K562 (cell line): ENCODE measurements around the gene TRABD2B. TPM values are rescaled to one million over a fixed set of nuclear protein-coding genes. Genes with fewer than 3 reads are reported as not detected.

ENCODE experiments used
- BDP1 ChIP-seq: IDR thresholded peaks from 3 replicates; pipeline ENCODE4 v1.6.1; 2011; ENCODE audit not compliant: insufficient read length, insufficient read depth
- CHD1 ChIP-seq: fragments of 200-600 bp; sonication (generic); IDR thresholded peaks from one replicate; pipeline ENCODE4 v1.6.1; 2012; ENCODE audit warnings: mild to moderate bottlenecking, moderate library complexity, low read length, inconsistent platforms
- HOMEZ ChIP-seq: fragments of 250-450 bp; sonication (Bioruptor Pico); IDR thresholded peaks from 2 replicates; pipeline ENCODE4 v1.4.0; 2020; ENCODE audit warnings: mild to moderate bottlenecking, moderate library complexity
- MBD1 ChIP-seq: fragments of 250-450 bp; sonication (Bioruptor Pico); IDR thresholded peaks from 2 replicates; pipeline ENCODE4 v1.8.0; 2022; ENCODE audit warnings: inconsistent platforms
- MCM2 ChIP-seq: fragments of 450-650 bp; IDR thresholded peaks from 2 replicates; pipeline ENCODE4 v1.6.1; 2017; ENCODE audit warnings: low read depth, mild to moderate bottlenecking
- PBX2 ChIP-seq, 2 experiments: IDR thresholded peaks in 1 of 2; conservative IDR thresholded peaks in 1 of 2; 2 replicates each; pipeline ENCODE4 v1.6.1; 2016; ENCODE audit warnings: low read depth in 2 of 2, mild to moderate bottlenecking in 1 of 2, missing compliant biosample characterization in 1 of 2, missing genetic modification characterization in 1 of 2, moderate library complexity in 1 of 2
- PPARD ChIP-seq: fragments of 250-450 bp; sonication (Bioruptor Pico); IDR thresholded peaks from 2 replicates; pipeline ENCODE4 v1.8.0; 2022; ENCODE audit warnings: inconsistent platforms, mild to moderate bottlenecking, moderate library complexity
- RBM39 ChIP-seq: fragments of 200-400 bp; formaldehyde crosslinking; optimal IDR thresholded peaks from 2 replicates; pipeline ENCODE3; 2018; ENCODE audit warnings: low read depth, low read length
- SMAD4 ChIP-seq: fragments of 250-450 bp; sonication (Bioruptor Pico); conservative IDR thresholded peaks from 2 replicates; pipeline ENCODE4 v1.8.0; 2021; ENCODE audit warnings: inconsistent platforms, mild to moderate bottlenecking, moderate library complexity
- SREBF1 ChIP-seq: fragments of 150-350 bp; IDR thresholded peaks from 2 replicates; pipeline ENCODE4 v1.6.1; 2014; ENCODE audit warnings: antibody characterized with exemption, low read depth, low read length, borderline replicate concordance
- STAT6 ChIP-seq: sonication (generic); formaldehyde crosslinking; IDR thresholded peaks from 2 replicates; pipeline ENCODE4 v1.8.1; 2023; ENCODE audit warnings: mild to moderate bottlenecking, missing genetic modification reagents
- ZNF512 ChIP-seq: IDR thresholded peaks from 2 replicates; pipeline ENCODE4 v1.6.1; 2016; ENCODE audit warnings: missing genetic modification characterization, missing compliant biosample characterization
- polyA plus RNA-seq, 8 experiments: library from polyadenylated mRNA; depleted of rRNA in 4 of 8; stranded (reverse) in 5 of 8; unstranded in 3 of 8; fragments of >200 nt; fragmentation: Nextera tagmentation in 2 of 8; fragmentation: Illumina TruSeq in 1 of 8; extraction: Ambion mirVana in 2 of 8; extraction: Trizol in 1 of 8; gene quantifications; 2 replicates each; pipeline versions ENCODE4 v1.2.1 to v1.2.3, GENCODE V29; 2011 to 2014; ENCODE audit warnings: inconsistent platforms in 1 of 8, missing spikeins in 1 of 8
- total RNA-seq, 7 experiments: library from RNA; depleted of rRNA in 6 of 7; stranded (reverse); fragments of >200 nt in 6 of 7; fragmentation: Illumina TruSeq in 2 of 7; extraction: Trizol in 2 of 7; gene quantifications; 2 replicates each; pipeline versions ENCODE4 v1.2.1 to v1.2.3, GENCODE V29; 2011 to 2021; ENCODE audit warnings: low replicate concordance in 1 of 7
- TF ChIP-seq, protein P1 (sequence below): sonication (generic); formaldehyde crosslinking; IDR thresholded peaks from 2 replicates; pipeline ENCODE4 v1.8.0; 2022; ENCODE audit warnings: mild to moderate bottlenecking, missing genetic modification reagents

Gene TRABD2B
- total and polyA plus RNA-seq, 9 of the 15 experiments (the other 6 are each of a cell fraction or from before 2014, with no cell fraction given) = not detected

GRCh38 chr1:47921935-47922415 lies 75.2 kb downstream of the TRABD2B start (continued):
- TF ChIP-seq STAT6 (CRISPR knock-in tag) (no peak), MCM2 (no peak), PPARD (CRISPR knock-in tag) (no peak), ZNF512 (tag) (no peak), SMAD4 (CRISPR knock-in tag) (no peak; the same call in 1 of the 2 replicates), RBM39 (no peak), BDP1 (no peak), HOMEZ (CRISPR knock-in tag) (no peak), PBX2 (CRISPR knock-in tag; IDR thresholded peaks at IDR 0.05; ENCODE audit: low read depth) (no peak), PBX2 (tag; conservative IDR thresholded peaks at IDR 0.05; ENCODE audit: low read depth) (peak; percentile 72), SREBF1 (no peak), CHD1 (no peak), MBD1 (no peak)
- TF ChIP-seq, protein P1, sequence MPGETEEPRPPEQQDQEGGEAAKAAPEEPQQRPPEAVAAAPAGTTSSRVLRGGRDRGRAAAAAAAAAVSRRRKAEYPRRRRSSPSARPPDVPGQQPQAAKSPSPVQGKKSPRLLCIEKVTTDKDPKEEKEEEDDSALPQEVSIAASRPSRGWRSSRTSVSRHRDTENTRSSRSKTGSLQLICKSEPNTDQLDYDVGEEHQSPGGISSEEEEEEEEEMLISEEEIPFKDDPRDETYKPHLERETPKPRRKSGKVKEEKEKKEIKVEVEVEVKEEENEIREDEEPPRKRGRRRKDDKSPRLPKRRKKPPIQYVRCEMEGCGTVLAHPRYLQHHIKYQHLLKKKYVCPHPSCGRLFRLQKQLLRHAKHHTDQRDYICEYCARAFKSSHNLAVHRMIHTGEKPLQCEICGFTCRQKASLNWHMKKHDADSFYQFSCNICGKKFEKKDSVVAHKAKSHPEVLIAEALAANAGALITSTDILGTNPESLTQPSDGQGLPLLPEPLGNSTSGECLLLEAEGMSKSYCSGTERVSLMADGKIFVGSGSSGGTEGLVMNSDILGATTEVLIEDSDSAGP (CRISPR knock-in tag) = no peak
